Panc1 (cell line): ENCODE data around the gene CDH19. TPM values are rescaled to one million over a fixed set of nuclear protein-coding genes. Genes with fewer than 3 reads are reported as not detected.

Source experiments
- ATAC-seq: fragments of 200-7000 bp; cut with Tn5 transposase; 2 replicates; pipeline ENCODE4 v1.9.1; 2020; ENCODE audit warnings: mild to moderate bottlenecking, moderate library complexity
- BruUV-seq: library from RNA; stranded (reverse); fragments of 400-500 nt; replicated peaks from 2 replicates; lab custom pipeline; 2021; lab: Mats Ljungman, UMichigan
- CTCF ChIA-PET: fragments of 300-600 bp; sonication (Branson Sonifier 250); formaldehyde crosslinking; loops from one replicate; lab custom pipeline; 2022; ENCODE audit warnings: antibody characterized with exemption; lab: Charles Lee
- POLR2A ChIA-PET: fragments of 300-600 bp; sonication (Branson Sonifier 250); formaldehyde crosslinking; loops from one replicate; lab custom pipeline; 2022; ENCODE audit warnings: antibody characterized with exemption; lab: Charles Lee
- DNase-seq: peaks from one replicate; pipeline ENCODE4 v3.0.0-alpha.2; 2010; ENCODE audit warnings: low read depth, low spot score
- H3K27ac ChIP-seq: 2 replicates; pipeline ENCODE4 v1.5.1; 2011; ENCODE audit warnings: mild to moderate bottlenecking, low read length, inconsistent platforms
- H3K27me3 ChIP-seq: fragments of 200-500 bp; sonication (Bioruptor generic); 2 replicates; pipeline ENCODE4 v1.6.0; 2014; ENCODE audit warnings: low read length, inconsistent platforms; ENCODE audit not compliant: control insufficient read depth, insufficient read depth
- H3K36me3 ChIP-seq: fragments of 200-500 bp; sonication (Bioruptor generic); 2 replicates; pipeline ENCODE4 v1.5.1; 2014; ENCODE audit warnings: inconsistent platforms, mild to moderate bottlenecking, low read length, moderate library complexity; ENCODE audit not compliant: control insufficient read depth, insufficient read depth
- H3K4me1 ChIP-seq: 2 replicates; pipeline ENCODE4 v1.5.1; 2011; ENCODE audit warnings: inconsistent platforms, mild to moderate bottlenecking, low read length, moderate library complexity; ENCODE audit not compliant: control insufficient read depth, insufficient read depth
- H3K4me3 ChIP-seq, 2 experiments: 2 replicates each; pipeline ENCODE4 v1.5.1; 2011 to 2012; ENCODE audit warnings: low read depth in 2 of 2, low read length in 2 of 2, mild to moderate bottlenecking in 2 of 2, inconsistent platforms in 1 of 2, moderate library complexity in 1 of 2
- H3K9me3 ChIP-seq: fragments of 200-500 bp; sonication (Bioruptor generic); 2 replicates; pipeline ENCODE4 v1.5.1; 2014; ENCODE audit warnings: low read depth, mild to moderate bottlenecking, inconsistent platforms, low read length, moderate library complexity; ENCODE audit not compliant: control insufficient read depth, insufficient read depth
- POLR2AphosphoS5 ChIP-seq: IDR thresholded peaks from 2 replicates; pipeline ENCODE4 v1.6.1; 2012; ENCODE audit warnings: mild to moderate bottlenecking, low read depth, low read length, moderate library complexity
- SIN3A ChIP-seq: IDR thresholded peaks from 2 replicates; pipeline ENCODE4 v1.6.1; 2012; ENCODE audit warnings: low read depth, mild to moderate bottlenecking, low read length, moderate library complexity, borderline replicate concordance; ENCODE audit not compliant: insufficient read depth
- TCF7L2 ChIP-seq: IDR thresholded peaks from 2 replicates; pipeline ENCODE4 v1.6.1; 2011; ENCODE audit warnings: mild to moderate bottlenecking, low read depth, low read length, inconsistent platforms
- in situ Hi-C: cut with HindIII; loops from 2 replicates; pipeline ENCODE4 v1.10.0; 2016; ENCODE audit warnings: low sequenced_read_pairs, low pct_unique_long_range_greater_than_20kb
- intact Hi-C: fragments of 100-400 bp; cut with micrococcal nuclease; formaldehyde crosslinking; loops from one replicate; pipeline ENCODE4 v1.10.0; 2022; ENCODE audit not compliant: unreplicated experiment
- total RNA-seq: library from RNA; stranded (reverse); gene quantifications from one replicate; pipeline ENCODE4 v1.2.1, GENCODE V29; 2021; ENCODE audit not compliant: unreplicated experiment
- TF ChIP-seq, protein P1 (sequence below): fragments of 450-650 bp; IDR thresholded peaks from 2 replicates; pipeline ENCODE4 v1.5.1; 2017; ENCODE audit warnings: mild to moderate bottlenecking
- TF ChIP-seq, protein P2 (sequence below), 2 experiments: IDR thresholded peaks; 2 replicates each; pipeline ENCODE4 v1.6.1; 2011 to 2012; ENCODE audit warnings: low read depth in 2 of 2, control low read depth in 1 of 2, low read length in 1 of 2, mild to moderate bottlenecking in 1 of 2, moderate library complexity in 1 of 2; ENCODE audit not compliant: insufficient read depth in 1 of 2

CDH19 gene
- total RNA-seq, 1 experiment from 2014 or later = not detected

DNA sequence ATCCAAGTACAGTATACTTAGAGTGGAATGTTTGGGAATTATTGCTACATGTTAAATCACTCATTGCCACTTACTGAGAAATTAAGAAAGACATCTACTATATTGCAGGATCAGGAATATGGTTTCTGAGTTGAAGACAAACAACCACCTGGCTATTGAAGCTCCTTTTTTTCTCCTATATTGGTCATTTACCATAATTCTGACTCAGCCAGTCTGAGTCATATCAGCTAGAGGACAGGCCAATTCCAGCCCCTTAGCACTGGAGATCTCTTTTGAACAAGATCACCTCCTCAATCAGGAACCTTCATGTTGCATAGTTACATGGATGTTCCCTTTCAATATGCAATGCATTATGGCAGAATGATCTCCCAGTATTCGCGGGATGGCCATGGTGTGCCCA, 42.7 kb upstream of the CDH19 start:
- CTCF ChIA-PET = no interaction called here
- Histone ChIP-seq H3K9me3 (no peaks in the 10 kb centered on the region), H3K4me1 (no peaks in the 10 kb centered on the region), H3K27ac (no peak overlapping the region), H3K36me3 (no peaks in the 10 kb centered on the region), H3K4me3 (no peak overlapping the region), H3K27me3 (no peaks in the 10 kb centered on the region)
- POLR2A ChIA-PET = no interaction called here
- intact Hi-C loops (no loop called here), in situ Hi-C loops (no loop called here)
- TF ChIP-seq SIN3A (no peak), POLR2AphosphoS5 (no peak), TCF7L2 (no peak)
- TF ChIP-seq, protein P1, sequence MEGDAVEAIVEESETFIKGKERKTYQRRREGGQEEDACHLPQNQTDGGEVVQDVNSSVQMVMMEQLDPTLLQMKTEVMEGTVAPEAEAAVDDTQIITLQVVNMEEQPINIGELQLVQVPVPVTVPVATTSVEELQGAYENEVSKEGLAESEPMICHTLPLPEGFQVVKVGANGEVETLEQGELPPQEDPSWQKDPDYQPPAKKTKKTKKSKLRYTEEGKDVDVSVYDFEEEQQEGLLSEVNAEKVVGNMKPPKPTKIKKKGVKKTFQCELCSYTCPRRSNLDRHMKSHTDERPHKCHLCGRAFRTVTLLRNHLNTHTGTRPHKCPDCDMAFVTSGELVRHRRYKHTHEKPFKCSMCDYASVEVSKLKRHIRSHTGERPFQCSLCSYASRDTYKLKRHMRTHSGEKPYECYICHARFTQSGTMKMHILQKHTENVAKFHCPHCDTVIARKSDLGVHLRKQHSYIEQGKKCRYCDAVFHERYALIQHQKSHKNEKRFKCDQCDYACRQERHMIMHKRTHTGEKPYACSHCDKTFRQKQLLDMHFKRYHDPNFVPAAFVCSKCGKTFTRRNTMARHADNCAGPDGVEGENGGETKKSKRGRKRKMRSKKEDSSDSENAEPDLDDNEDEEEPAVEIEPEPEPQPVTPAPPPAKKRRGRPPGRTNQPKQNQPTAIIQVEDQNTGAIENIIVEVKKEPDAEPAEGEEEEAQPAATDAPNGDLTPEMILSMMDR = no peak
- TF ChIP-seq, protein P2, sequence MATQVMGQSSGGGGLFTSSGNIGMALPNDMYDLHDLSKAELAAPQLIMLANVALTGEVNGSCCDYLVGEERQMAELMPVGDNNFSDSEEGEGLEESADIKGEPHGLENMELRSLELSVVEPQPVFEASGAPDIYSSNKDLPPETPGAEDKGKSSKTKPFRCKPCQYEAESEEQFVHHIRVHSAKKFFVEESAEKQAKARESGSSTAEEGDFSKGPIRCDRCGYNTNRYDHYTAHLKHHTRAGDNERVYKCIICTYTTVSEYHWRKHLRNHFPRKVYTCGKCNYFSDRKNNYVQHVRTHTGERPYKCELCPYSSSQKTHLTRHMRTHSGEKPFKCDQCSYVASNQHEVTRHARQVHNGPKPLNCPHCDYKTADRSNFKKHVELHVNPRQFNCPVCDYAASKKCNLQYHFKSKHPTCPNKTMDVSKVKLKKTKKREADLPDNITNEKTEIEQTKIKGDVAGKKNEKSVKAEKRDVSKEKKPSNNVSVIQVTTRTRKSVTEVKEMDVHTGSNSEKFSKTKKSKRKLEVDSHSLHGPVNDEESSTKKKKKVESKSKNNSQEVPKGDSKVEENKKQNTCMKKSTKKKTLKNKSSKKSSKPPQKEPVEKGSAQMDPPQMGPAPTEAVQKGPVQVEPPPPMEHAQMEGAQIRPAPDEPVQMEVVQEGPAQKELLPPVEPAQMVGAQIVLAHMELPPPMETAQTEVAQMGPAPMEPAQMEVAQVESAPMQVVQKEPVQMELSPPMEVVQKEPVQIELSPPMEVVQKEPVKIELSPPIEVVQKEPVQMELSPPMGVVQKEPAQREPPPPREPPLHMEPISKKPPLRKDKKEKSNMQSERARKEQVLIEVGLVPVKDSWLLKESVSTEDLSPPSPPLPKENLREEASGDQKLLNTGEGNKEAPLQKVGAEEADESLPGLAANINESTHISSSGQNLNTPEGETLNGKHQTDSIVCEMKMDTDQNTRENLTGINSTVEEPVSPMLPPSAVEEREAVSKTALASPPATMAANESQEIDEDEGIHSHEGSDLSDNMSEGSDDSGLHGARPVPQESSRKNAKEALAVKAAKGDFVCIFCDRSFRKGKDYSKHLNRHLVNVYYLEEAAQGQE (IDR thresholded peaks at IDR 0.05; ENCODE audit: insufficient read depth in 1 of 2, low read depth in 2 of 2, low read length in 1 of 2) = no peak
- DNase-seq (no peak), ATAC-seq (no peak)
- BruUV-seq = no TSS peak

DNA sequence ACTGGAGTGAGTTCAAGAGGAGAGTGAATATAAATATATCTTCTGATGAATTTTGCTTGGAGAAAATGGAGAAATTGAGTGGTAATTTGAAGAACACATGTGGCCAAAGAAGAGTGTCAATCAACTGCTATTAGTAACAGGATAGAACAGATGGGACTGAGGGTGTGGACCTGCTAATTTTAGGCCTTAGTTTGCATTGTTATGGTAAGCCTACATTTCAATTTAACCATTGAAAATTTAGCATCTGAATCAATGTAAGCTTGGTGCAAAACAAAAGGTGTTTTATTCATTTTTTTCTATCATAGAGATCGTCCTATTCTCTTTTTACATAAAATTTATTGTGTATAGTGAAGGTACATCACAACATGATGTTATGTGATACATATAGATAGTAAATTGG, 42.1 kb upstream of the CDH19 start:
- Histone ChIP-seq H3K4me1 (no peaks in the 10 kb centered on the region), H3K9me3 (no peaks in the 10 kb centered on the region), H3K27me3 (no peaks in the 10 kb centered on the region), H3K27ac (no peak overlapping the region), H3K4me3 (no peak overlapping the region), H3K36me3 (no peaks in the 10 kb centered on the region)
- TF ChIP-seq POLR2AphosphoS5 (no peak), TCF7L2 (no peak), SIN3A (no peak)
- TF ChIP-seq, protein P1 = no peak
- TF ChIP-seq, protein P2 (IDR thresholded peaks at IDR 0.05; ENCODE audit: insufficient read depth in 1 of 2, low read depth in 2 of 2, low read length in 1 of 2) = no peak
- CTCF ChIA-PET = no interaction called here
- BruUV-seq = no TSS peak
- POLR2A ChIA-PET = no interaction called here
- ATAC-seq (no peak), DNase-seq (no peak)
- intact Hi-C loops = no loop called here
- in situ Hi-C loops = no loop called here
